ENCODE results near the gene KISS1R.

Gene KISS1R

GRCh38 chr19:904545-904944 lies 12.6 kb upstream of the KISS1R start:
- no peak overlapping the region for H3K4me2 ChIP-seq (ENCODE audit: low read length)
- H4K20me1 ChIP-seq (ENCODE audit: insufficient read depth, low read length) = no peaks in the 10 kb centered on the region
- no peak for TF ChIP-seq CTCF (IDR thresholded peaks at IDR 0.05; ENCODE audit: low read length)
- no peak for TF ChIP-seq EZH2 (IDR thresholded peaks at IDR 0.05; ENCODE audit: borderline replicate concordance, low read length)
- H3K4me3 ChIP-seq (ENCODE audit: low read depth, low read length, poor library complexity, severe bottlenecking) = no peak overlapping the region
- H3K9me3 ChIP-seq (ENCODE audit: low read length) = no peaks in the 10 kb centered on the region
- H3F3A ChIP-seq (ENCODE audit: insufficient read depth, low read length) = peaks cover 3% of the 10 kb centered on the region; the same call in 1 of the 2 replicates
- H3K9ac ChIP-seq (ENCODE audit: low read length) = no peak overlapping the region
- H3K4me1 ChIP-seq (ENCODE audit: insufficient read depth, low read length, severe bottlenecking) = peaks cover 44% of the 10 kb centered on the region
- H3K9me2 ChIP-seq (ENCODE audit: low read depth, low read length) = no peaks in the 10 kb centered on the region
- peaks cover 11% of the 10 kb centered on the region; the same call in 1 of the 2 replicates for H3K36me3 ChIP-seq (ENCODE audit: insufficient read depth, low read length)
- no peak overlapping the region for H3K27ac ChIP-seq (ENCODE audit: low read depth, low read length, poor library complexity, severe bottlenecking)
- no peaks in the 10 kb centered on the region for H3K27me3 ChIP-seq (ENCODE audit: insufficient read depth, low read length)
- H2AFZ ChIP-seq (ENCODE audit: low read length) = no peak overlapping the region
- no peaks in the 10 kb centered on the region; the same call in 1 of the 2 replicates for H3K79me2 ChIP-seq (ENCODE audit: insufficient read depth, low read length)

GRCh38 chr19:906480-906879 lies 10.7 kb upstream of the KISS1R start:
- Histone ChIP-seq H3K4me3 (ENCODE audit: low read depth, low read length, poor library complexity, severe bottlenecking) (no peak overlapping the region), H4K20me1 (ENCODE audit: insufficient read depth, low read length) (no peaks in the 10 kb centered on the region), H3K4me1 (ENCODE audit: insufficient read depth, low read length, severe bottlenecking) (peaks cover 47% of the 10 kb centered on the region), H3K9ac (ENCODE audit: low read length) (no peak overlapping the region), H3F3A (ENCODE audit: insufficient read depth, low read length) (peaks cover 3% of the 10 kb centered on the region; the same call in 1 of the 2 replicates), H3K27ac (ENCODE audit: low read depth, low read length, poor library complexity, severe bottlenecking) (peak overlapping the region; percentile 98), H3K9me3 (ENCODE audit: low read length) (no peaks in the 10 kb centered on the region), H2AFZ (ENCODE audit: low read length) (no peak overlapping the region), H3K36me3 (ENCODE audit: insufficient read depth, low read length) (peaks cover 10% of the 10 kb centered on the region; the same call in 1 of the 2 replicates), H3K27me3 (ENCODE audit: insufficient read depth, low read length) (no peaks in the 10 kb centered on the region), H3K9me2 (ENCODE audit: low read depth, low read length) (no peaks in the 10 kb centered on the region), H3K79me2 (ENCODE audit: insufficient read depth, low read length) (no peaks in the 10 kb centered on the region; the same call in 1 of the 2 replicates), H3K4me2 (ENCODE audit: low read length) (0 out of 2 replicates have a peak overlapping the region, but pooled peaks have one; percentile 1)
- TF ChIP-seq EZH2 (IDR thresholded peaks at IDR 0.05; ENCODE audit: borderline replicate concordance, low read length) = no peak
- no peak for TF ChIP-seq CTCF (IDR thresholded peaks at IDR 0.05; ENCODE audit: low read length)

GRCh38 chr19:907183-907853 lies 9.8 kb upstream of the KISS1R start:
- Histone ChIP-seq H3K27me3 (ENCODE audit: insufficient read depth, low read length) (no peaks in the 10 kb centered on the region), H3F3A (ENCODE audit: insufficient read depth, low read length) (peaks cover 3% of the 10 kb centered on the region; the same call in 1 of the 2 replicates), H3K9ac (ENCODE audit: low read length) (peak overlapping the region; percentile 19; the same call in 1 of the 2 replicates), H2AFZ (ENCODE audit: low read length) (no peak overlapping the region), H3K4me2 (ENCODE audit: low read length) (peak overlapping the region; percentile 18; the same call in 1 of the 2 replicates), H3K79me2 (ENCODE audit: insufficient read depth, low read length) (no peaks in the 10 kb centered on the region; the same call in 1 of the 2 replicates), H3K9me2 (ENCODE audit: low read depth, low read length) (no peaks in the 10 kb centered on the region), H3K4me3 (ENCODE audit: low read depth, low read length, poor library complexity, severe bottlenecking) (no peak overlapping the region), H3K27ac (ENCODE audit: low read depth, low read length, poor library complexity, severe bottlenecking) (peak overlapping the region; percentile 98), H3K36me3 (ENCODE audit: insufficient read depth, low read length) (peaks cover 10% of the 10 kb centered on the region; the same call in 1 of the 2 replicates), H3K9me3 (ENCODE audit: low read length) (no peaks in the 10 kb centered on the region), H4K20me1 (ENCODE audit: insufficient read depth, low read length) (no peaks in the 10 kb centered on the region), H3K4me1 (ENCODE audit: insufficient read depth, low read length, severe bottlenecking) (peaks cover 47% of the 10 kb centered on the region)
- no peak for TF ChIP-seq CTCF (IDR thresholded peaks at IDR 0.05; ENCODE audit: low read length)
- no peak for TF ChIP-seq EZH2 (IDR thresholded peaks at IDR 0.05; ENCODE audit: borderline replicate concordance, low read length)
